Activated naive CD4-positive, alpha-beta T cell (primary cell): ENCODE results near the gene CCDC40.

ENCODE experiments used
- DNase-seq, 4 experiments: peaks; one replicate each; lab custom pipeline; 2025; lab: John Stamatoyannopoulos, UW

The CCDC40 gene

DNA sequence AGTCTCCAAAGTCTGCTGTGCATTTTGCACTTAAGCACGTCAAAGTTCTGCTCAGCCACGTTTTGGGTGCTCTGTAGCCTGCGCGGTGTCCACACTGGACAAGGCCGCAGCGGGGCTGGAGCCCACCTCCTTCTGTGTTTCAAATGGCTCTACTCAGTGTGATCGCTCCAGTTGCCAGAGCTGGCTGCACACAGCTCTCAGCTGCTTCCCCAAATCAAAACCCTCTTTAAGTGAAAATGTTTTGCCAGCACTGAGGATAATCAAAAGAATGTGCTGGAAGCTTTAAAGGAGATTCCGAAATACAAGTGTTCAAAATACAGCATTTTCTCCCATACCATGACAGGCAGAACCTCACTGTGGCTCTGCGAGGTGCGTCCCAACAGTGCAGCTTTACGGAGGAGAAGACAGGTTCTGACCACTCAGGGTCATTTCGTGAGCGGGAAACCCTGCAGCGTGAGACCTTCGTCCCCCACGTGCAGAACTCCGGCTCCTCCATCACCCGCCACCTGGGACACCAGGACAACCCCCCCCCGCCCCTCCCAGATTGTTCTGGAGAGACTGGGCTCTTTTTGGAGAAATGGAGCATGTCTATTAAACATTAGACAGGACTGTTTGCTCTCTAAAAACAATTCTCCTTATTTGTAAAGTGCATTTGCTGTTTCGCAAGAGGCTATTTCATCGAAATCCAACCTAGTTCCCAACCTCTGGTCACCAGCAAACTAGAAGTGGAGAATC, 17.4 kb upstream of the CCDC40 start:
- DNase-seq: no peak

DNA sequence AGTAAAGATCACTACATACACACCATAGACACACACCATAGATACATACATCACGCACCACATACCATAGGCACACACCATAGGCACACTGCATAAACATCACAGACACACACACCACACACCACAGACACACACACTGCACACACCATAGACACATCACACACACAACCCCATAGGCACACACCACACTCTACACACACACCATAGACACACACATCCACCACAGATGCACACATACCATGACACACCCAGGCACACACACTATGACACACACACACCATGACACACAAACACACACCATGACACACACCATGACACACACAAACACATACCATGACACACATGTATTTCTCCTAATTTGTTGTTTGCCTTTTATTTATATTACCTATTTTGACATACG, 14.8 kb upstream of the CCDC40 start:
- DNase-seq: no peak

DNA sequence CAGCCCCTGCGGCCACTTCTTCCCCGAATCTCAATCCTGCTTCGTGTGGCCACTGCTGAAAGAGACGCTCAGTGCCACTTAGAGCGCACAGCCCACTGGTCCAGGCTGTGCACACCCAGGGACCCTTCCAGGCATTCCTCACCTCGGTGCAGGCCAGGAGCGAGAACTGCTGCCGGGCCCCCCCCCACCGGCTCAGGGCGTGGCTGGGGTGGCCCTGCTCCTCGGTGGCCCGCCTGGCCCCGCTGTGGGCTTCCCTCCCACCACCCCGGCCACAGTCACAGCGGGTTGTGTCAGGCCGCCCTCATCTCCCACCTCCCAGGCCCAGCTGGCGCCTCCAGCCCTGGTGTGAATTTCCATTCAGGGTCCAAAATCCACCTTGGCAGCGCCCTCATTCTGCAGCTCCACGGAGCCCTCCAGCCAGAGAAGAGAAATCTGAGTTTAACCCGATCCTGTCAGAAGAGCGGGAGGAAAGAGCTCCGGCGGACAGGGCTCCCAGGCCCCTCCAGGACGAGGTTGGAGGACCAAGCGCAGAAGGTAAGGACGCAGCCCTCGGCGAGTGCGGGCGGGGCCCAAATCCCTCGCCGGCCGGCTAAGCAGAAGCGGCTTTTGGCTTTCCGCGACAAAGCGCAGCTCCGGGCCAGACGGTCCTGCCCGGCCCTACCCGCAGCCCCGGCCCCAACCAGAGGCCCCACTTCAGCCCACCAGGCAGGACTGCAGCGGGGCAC, 12.8 kb upstream of the CCDC40 start:
- no peak for DNase-seq

DNA sequence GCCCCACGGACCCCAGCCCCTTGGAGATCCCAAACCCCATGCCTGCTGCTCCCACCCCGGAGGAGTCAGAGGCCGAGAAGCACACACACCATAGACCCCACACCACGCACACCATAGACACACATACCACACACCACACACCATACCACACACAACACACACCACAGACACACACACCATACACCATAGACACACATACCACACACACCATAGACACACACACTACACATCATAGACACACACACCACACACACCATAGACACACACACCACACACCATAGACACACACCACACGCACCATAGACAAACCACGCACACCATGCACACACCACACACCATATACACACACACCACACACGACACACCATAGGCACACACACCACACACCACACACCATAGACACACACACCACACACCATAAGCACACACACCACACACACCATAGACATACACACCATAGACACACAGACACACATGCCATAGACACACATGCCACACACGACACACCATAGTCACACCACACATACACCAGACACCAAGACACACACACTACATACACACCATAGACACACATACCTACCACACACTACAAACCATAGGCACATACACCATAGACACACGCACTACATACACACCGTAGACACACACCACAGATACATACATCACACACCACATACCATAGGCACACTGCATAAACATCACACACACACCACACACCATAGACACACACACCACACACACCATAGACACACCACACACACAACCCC, 12.1 kb upstream of the CCDC40 start:
- no peak for DNase-seq

DNA sequence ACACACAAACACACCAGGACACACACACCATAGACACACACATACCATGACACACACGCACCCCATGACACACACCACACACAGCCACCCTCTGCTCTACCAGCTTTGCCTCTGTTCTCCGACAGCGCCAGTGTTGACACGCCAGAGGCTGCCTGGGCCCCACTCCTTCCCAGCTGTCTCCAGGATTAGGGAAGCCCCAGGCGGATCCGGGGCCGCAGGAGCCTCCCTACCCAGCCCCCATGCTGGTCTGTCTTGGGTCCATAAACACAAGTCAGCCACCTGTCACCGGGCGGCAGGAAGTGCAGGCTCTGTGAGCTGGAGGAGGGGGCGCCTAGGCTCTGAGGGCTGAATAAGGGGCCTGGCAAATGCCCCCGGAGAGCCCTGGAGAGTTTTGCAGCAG, 11.3 kb upstream of the CCDC40 start:
- DNase-seq: no peak

DNA sequence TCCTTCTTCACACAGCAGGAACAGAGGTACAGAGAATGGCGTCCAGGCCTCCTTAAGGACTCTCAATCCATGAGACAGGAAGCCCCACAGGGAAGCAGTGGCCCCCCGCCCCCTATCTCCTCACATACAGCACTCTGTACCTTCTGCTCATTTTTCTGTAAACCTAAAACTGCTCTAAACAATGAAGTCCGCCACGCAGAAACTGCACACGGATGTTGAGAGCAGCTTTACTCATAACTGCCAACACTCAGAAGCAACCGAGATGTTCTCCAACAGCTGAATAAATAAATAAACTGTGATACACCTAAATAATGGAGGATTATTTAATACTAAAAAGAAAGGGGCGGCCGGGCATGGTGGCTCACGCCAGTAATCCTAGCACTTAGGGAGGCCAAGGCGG, 10.6 kb upstream of the CCDC40 start:
- DNase-seq: no peak

DNA sequence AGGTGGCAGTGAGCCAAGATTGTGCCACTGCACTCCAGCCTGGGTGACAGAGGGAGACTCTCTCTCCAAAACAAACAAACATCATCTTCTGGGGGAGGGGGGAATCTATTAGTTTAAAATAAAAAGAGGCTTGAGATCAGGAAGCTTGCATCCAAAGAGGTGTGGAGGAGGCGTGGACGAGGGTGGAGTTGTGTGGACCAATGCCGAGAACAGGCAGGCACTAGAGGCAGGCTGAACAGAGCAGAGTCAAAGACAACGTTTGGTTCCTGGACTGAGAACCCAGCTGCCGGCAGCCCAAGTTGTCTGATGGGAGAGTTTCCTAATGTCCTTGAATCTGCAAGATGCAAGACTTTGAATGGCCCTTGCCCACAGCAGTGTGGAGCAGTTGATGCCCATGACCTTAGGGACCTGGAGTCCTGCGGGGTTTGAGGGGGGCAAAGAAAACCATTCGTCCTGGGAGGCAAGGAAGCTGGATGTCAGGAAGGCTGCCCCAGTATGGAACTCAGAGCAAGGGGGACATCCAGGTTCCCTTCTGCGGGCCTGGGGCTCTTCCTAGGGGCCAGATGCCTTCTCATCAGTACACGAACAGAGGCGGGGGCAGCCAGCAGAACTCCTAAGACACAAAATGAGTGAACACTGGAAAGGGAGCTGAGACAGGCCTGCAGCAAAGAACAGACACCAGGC, 9.9 kb upstream of the CCDC40 start:
- DNase-seq: no peak

DNA sequence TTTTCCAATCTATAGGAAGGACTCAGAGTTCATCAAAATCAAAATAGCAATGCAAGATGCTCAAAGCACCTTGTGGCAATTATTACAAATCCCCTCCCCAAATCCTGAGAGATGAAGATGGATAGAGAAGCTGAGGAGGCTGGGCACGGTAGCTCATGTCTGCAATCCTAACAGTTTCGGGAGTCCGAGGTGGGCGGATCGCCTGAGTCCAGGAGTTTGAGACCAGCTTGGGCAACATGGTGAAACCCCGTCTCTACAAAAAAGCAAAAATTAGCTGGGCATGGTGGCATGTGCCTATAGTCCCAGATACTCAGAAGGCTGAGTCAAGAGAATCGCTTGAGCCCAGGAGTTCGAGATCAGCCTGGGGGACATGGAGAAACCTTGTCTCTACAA, 9.4 kb upstream of the CCDC40 start:
- no peak for DNase-seq

DNA sequence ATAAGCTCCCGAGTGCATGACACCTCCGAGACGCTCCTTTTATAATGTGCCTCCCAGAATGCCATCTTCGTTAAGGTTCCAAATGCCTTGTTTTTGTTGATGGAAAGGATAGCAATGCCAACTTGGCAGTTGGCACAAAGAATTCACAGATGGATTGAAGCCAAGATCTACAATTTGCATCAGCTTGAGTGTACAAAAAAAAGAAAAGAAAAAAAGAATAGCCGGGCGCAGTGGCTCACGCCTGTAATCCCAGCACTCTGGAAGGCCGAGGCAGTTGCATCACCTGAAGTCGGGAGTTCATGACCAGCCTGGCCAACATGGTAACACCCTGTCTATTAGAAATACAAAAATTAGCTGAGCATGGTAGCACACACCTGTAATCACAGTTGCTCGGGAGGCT, 8.4 kb upstream of the CCDC40 start:
- DNase-seq: no peak

DNA sequence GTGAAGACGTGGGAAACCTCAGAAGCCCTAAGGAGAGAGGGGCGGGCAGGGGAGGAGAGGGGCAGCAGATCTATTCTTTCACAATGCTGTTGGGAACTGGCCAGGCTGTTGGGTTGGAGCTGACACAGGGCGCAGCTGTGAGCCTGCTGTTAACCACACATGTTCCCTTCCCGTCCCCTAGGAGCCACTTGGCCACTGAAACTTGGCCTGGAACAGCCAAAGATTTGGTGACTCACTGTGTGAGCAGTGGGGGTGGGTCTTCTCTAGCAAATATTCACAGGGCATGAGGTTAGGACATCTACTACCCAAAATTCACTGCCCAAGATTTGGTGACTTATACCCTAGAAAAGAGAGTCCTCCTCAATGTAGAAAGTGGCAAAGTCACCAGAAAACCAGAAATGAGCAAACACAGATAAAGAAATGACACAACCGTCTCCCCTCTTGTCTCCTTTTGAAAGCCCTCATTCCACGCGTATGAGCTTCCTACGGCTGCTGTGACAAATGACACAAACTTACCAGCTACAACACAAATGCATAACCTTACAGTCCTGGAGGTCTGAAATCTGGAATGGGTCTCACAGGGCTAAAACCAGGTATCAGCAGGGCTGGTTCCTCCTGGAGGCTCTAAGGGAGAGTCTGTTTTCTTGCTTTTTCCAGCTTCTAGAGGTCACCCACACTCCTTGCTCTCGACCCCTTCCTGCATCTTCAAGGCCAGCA, 7.0 kb upstream of the CCDC40 start:
- no peak for DNase-seq

DNA sequence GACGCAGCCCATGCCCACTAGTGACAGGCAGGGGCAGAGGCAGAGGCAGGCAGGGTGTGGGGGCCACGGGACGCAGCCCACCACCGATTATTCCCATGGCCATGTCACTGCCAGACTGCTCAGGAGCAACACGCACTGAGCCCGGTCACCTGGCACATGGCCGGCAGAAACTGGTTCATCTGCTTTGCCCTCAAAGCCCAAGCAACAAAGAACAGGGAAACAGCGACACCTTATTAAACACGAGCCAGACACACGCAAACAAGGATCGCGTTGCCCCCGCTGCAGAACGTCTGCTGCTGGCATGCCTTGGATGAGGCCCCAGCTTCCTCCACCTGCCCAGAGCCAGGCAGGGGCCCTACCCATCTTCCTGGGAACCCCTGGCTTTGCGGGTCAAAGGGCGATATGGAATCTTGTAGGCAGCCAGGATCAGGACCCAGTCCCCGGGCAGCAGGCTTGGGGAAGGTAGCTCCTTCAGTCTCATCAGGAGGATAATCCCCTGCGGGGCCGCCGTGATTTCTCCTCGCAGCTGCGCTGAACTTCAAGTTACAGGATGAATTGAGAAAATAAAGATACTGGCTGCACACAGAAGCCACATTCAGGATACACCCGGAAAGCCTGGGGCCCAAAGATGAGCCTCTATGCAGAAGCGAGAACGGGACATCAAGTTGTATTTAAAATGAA, 5.6 kb upstream of the CCDC40 start:
- DNase-seq: no peak

DNA sequence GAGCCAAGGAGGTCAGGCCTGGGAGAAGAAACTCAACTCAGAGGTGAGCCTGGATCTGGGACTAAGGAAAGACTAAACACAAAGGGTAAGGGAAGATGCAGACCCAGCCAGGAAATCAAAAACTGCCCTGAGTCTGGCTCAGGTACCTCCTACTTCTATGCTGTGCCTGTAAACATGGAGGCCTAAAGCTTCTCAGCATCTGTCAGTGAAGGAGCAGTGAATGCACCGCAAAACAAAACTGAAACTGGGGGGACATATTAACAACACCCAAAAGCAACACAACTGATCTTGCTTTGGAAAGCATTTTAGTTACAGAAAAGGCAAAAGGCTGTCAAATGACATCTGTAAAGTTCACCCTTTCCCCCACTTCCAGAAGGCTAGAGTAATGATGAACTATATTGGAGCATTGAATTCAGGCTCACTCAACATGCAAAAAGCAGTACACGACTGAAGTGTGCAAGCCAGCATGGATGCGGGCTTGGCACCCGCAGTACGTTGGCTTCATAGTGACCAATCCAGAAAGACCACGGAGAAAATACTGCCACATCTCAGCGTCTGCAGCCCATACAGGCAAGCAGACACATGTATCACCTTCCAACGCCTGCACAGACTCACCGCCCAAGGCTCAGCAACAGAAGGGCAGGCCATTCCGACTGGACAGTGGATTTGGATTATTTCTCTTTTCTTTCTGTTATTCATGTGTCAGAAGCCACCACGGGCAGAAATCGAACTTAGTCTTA, 4.6 kb upstream of the CCDC40 start:
- DNase-seq: no peak

DNA sequence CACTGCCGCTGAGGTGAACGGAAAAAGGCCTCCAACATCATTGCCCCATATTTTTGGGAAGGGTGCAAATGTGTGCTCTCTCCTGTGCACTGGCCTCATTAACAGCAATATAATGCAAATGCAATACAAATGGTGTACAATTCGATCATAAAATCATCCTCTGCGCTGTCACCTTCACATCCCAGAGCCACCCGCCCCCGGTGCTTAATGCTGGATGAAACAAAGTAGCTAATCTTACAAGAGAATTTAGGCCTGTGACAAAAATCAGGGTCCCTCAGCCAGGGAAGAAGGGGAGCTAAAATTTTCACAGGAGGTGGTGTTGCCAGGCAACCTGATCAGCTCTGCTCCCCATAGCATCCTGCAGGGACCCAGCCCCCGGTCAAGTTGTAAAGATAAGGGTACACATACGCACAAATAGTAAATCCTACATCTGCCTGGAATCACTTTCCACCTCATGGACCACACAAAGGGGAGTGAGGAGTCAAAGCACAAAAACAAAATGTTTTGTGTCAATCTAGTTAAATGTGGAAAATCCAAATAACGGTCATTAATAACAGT, 3.7 kb upstream of the CCDC40 start:
- DNase-seq: no peak

DNA sequence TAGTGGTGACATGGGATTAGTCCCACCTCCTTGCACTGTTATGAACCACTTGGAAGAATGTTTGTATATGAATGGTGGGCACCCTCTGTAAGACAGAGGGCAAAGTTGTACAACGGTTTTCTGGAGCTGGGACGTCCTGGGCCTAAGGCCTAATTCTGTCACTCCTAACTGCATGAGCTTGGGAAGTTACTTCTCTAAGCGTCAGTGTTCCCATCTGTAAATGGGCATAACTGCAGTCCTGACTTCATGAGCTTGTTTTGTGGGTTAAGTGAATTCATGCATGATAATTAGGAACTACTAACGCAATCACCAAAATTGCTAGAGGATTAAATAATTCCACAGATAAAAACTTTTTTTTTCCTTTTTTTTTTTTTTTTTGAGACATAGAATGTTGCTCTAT, 2.6 kb upstream of the CCDC40 start:
- no peak for DNase-seq

DNA sequence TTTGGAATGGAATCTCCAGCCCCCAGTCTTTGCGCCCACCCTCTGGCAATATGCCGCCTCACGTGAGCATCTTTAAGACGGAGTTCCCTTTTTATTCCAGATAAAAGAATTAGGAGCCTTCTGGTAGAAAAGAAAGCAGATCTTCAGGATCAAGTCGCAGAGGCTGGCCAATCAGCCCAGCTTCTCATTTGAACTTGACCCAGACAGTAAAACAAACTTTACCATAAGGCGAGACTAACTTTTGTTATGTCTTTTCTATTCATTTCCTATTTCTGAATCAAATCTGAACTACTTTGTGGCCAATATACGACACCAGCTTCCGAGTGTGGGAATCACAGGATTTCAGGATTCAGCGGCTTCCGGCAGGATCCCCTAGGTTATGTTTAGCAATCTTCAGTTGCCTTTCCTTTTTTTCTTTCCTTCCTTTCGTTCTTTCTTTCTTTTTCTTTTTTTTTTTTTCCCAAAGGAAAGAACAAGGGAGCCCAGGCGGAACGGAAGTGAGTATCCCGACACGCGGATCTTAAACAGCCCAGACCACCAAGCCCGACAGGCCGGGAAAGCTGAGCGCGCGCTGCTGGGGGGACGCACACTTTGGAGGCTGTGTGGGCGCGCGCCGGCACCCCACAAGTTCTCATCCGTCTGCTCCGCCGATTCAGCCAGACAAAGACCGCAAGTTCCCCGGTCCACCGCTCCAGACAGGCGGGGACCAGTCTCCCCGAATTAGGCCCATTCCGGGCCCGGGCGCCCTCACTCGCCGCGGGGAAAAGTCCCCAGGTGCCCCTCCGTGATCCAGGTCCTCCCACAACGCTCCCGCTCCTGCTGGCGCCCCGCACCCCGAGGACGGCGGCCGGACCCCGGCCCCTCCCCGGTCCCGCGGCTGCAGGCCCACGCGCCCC, 1.4 kb upstream of the CCDC40 start:
- DNase-seq: peak in 2 of 4 experiments; percentile 7

DNA sequence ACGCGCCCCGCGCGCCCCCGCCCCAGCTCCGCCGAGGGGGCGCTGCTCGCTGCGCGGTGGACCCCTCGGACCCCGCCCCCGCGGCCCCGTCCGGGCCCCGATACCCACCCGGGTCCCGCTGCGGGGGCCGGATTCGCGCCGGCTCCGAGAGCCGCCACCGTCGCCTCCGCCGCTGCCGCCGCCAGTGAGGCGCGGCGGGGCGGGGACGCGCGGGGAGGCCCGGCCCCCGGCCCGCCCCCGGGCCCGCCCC, 830 bp upstream of the CCDC40 start, which contains the start of gene TBC1D16:
TBC1D16 (minus strand) TSS at position 186 of the 250 bp plus-strand sequence. CDS start 22,325 bp downstream, outside the sequence.
- DNase-seq: no peak

DNA sequence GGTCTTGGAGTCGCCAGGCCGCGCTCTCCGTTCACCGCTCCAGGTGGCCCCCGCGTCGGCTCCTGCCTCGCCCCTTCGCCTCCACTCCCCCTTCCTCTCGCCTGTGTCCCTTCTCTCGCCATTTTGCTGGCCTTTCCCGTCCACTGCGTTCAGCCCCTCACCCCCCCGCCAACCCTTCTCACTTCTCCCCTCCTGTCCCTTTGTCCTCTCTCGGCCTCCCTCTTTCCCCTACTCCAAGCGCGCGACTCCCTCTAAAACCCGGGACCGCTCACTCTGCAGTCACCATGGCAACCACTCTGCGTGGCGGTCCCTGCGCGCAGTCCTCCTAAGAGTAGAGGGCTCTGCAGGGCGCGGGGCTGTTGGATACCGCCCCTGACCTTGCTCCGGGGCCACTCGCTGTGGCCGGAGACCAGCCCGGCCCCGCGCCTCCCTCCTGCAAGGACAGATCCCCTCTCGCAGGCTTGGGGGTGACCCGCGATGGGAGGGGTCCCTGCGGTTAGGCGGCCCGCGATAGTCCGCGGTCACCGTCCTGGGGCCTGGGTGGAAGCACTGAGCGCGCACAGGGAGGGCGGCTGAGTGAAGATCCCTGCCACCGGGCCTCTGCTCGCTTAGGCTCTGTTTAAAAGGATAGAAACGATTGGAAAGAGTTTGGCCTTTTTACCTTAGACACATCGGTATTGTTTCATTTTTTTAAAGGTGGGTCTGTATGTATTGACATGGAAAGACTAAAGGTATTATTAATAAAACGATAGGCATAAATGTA, 454 bp downstream of the CCDC40 start:
- peak in 1 of 4 experiments; percentile 21 for DNase-seq

DNA sequence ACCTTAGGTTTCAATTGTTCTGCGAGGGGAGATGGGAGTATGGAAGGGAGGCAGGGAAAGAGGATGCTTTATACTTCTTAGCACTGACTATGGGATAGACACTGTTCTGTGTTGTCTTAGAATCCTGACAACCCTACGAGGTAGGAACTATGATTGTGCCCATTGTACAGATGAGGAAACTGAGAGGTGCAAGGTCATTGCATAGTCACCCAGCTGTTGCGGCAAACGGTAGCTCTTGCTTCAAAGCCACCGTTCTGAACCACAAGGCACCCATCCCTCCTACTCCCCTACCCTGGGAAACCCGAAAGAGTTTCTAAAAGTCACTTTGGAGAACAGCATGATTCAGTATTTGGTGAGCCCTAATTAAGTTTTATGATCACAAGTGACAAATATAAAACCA, 7.5 kb downstream of the CCDC40 start:
- no peak for DNase-seq
